ENCODE results near the gene HDAC2. TPM values are rescaled to one million over a fixed set of nuclear protein-coding genes. Genes with fewer than 3 reads are reported as not detected.

The HDAC2 gene
- total RNA-seq, 1 donor from 2014 or later: 153 TPM

DNA sequence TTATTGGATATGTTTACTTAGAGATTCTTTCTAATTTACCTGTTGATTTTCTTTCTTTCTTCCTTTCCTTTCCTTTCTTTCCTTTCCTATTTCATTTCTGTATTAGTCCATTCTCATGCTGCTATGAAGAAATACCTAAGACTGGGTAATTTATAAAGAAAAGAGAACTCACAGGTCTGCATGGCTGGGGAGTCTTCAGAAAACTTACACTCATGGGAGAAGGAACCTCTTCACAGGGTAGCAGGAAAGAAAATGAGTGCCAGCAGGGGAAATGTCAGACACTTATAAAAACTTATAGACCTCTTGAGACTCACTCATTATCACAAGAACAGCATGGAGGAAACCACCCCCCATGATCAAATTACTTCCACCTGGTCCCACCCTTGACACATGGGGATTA lies 40.8 kb downstream of the HDAC2 start:
- TF ChIP-seq, protein P1, sequence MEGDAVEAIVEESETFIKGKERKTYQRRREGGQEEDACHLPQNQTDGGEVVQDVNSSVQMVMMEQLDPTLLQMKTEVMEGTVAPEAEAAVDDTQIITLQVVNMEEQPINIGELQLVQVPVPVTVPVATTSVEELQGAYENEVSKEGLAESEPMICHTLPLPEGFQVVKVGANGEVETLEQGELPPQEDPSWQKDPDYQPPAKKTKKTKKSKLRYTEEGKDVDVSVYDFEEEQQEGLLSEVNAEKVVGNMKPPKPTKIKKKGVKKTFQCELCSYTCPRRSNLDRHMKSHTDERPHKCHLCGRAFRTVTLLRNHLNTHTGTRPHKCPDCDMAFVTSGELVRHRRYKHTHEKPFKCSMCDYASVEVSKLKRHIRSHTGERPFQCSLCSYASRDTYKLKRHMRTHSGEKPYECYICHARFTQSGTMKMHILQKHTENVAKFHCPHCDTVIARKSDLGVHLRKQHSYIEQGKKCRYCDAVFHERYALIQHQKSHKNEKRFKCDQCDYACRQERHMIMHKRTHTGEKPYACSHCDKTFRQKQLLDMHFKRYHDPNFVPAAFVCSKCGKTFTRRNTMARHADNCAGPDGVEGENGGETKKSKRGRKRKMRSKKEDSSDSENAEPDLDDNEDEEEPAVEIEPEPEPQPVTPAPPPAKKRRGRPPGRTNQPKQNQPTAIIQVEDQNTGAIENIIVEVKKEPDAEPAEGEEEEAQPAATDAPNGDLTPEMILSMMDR (IDR thresholded peaks at IDR 0.05): no peak
- H3K27me3 Mint-ChIP-seq (ENCODE audit: unreplicated experiment): no peaks in the 10 kb centered on the region
- no peak overlapping the region for H3K4me3 Mint-ChIP-seq (ENCODE audit: unreplicated experiment)
- peaks cover 43% of the 10 kb centered on the region for H3K36me3 Mint-ChIP-seq (ENCODE audit: unreplicated experiment)
- no peak overlapping the region for H3K27ac Mint-ChIP-seq (ENCODE audit: unreplicated experiment)
- peaks cover 13% of the 10 kb centered on the region for H3K4me1 Mint-ChIP-seq (ENCODE audit: unreplicated experiment)
- no peak for DNase-seq (ENCODE audit: extremely low spot score, unreplicated experiment)
- peaks cover 31% of the 10 kb centered on the region for H3K9me3 Mint-ChIP-seq (ENCODE audit: unreplicated experiment)

DNA sequence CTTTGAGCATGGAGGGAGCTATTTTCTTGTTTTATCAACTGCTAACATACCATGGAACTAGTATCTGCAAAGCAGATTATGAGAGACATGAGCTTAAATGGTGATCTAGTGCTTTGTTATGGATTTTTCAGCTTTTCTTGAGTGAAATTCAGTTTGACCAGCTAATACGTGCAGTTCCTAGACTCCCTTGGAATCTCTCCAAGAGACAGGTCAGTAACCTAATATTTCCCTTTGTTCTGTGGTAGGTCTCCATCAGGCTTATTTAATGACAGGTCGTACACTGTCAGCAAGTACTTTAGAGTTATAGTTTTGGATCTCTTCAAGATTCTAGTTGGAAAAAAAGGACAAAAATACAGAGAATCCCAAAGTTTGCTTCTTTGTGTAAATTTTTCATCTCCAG lies 43.9 kb downstream of the HDAC2 start:
- Mint-ChIP-seq H3K27ac (ENCODE audit: unreplicated experiment) (no peak overlapping the region), H3K4me3 (ENCODE audit: unreplicated experiment) (no peak overlapping the region), H3K9me3 (ENCODE audit: unreplicated experiment) (peaks cover 26% of the 10 kb centered on the region), H3K27me3 (ENCODE audit: unreplicated experiment) (no peaks in the 10 kb centered on the region), H3K4me1 (ENCODE audit: unreplicated experiment) (peaks cover 26% of the 10 kb centered on the region), H3K36me3 (ENCODE audit: unreplicated experiment) (peaks cover 25% of the 10 kb centered on the region)
- no peak for DNase-seq (ENCODE audit: extremely low spot score, unreplicated experiment)
- TF ChIP-seq, protein P1 (IDR thresholded peaks at IDR 0.05): no peak

DNA sequence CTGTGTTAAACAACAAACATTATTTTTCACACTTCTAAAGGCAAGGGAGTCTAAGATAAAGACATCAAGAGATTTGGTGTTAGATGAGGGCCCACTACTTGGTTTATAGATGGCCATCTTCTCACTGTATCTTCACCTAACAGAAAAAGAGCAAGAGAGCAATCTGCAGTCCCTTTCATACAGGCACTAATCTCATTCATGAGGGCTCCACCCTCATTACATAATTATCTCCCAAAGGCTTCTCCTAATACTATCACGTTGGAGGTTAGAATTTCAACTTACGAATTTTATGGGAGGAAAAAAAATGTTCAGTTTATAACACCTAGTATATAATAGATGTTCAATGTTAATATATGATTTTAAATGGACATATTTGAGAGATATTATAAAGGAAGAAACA lies 45.6 kb downstream of the HDAC2 start:
- Mint-ChIP-seq H3K27ac (ENCODE audit: unreplicated experiment) (no peak overlapping the region), H3K9me3 (ENCODE audit: unreplicated experiment) (peaks cover 26% of the 10 kb centered on the region), H3K36me3 (ENCODE audit: unreplicated experiment) (peaks cover 21% of the 10 kb centered on the region), H3K4me1 (ENCODE audit: unreplicated experiment) (peaks cover 26% of the 10 kb centered on the region), H3K4me3 (ENCODE audit: unreplicated experiment) (no peak overlapping the region), H3K27me3 (ENCODE audit: unreplicated experiment) (no peaks in the 10 kb centered on the region)
- DNase-seq (ENCODE audit: extremely low spot score, unreplicated experiment): no peak
- TF ChIP-seq, protein P1 (IDR thresholded peaks at IDR 0.05): no peak

DNA sequence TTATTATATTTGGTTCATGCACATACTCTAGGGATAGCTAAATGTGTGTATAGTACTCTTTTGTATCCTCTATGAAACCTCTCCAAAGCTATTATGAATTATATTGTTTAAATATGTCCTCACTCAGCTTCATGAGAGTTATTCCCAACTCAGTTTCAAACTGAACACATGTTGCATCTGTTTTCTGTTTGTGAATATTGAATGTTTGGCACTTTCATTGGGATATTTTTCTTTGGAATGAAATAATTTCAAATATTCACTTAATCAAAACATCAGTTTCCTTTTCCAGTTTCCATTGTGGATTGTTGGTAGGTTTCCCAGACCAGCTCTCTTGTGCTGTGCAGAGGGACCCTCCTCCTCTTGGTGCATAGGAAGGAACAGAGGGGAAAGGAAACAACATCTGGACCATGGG lies 46.6 kb downstream of the HDAC2 start:
- no peak for DNase-seq (ENCODE audit: extremely low spot score, unreplicated experiment)
- no peaks in the 10 kb centered on the region for H3K27me3 Mint-ChIP-seq (ENCODE audit: unreplicated experiment)
- H3K36me3 Mint-ChIP-seq (ENCODE audit: unreplicated experiment): peaks cover 12% of the 10 kb centered on the region
- no peak overlapping the region for H3K4me3 Mint-ChIP-seq (ENCODE audit: unreplicated experiment)
- peaks cover 26% of the 10 kb centered on the region for H3K4me1 Mint-ChIP-seq (ENCODE audit: unreplicated experiment)
- TF ChIP-seq, protein P1 (IDR thresholded peaks at IDR 0.05): no peak
- H3K27ac Mint-ChIP-seq (ENCODE audit: unreplicated experiment): peak overlapping the region; percentile 86
- H3K9me3 Mint-ChIP-seq (ENCODE audit: unreplicated experiment): peaks cover 16% of the 10 kb centered on the region

DNA sequence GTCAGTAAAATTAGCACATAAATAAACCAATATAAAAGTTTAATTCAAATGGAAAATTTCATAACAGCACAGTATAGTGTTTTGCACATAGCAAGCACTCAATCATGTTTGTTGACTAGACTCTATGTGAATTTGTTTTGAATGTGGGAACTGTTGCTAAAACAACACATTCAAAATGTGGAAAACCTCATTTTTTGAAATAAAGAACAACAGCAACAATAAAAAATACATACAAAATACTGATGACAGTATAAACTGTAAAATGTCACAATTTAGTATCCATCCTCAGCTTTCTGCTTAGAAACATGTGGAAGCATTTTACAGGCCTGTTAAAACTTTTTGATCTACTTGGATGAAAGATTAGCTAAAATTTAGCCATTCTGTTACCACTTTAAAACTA lies 47.4 kb downstream of the HDAC2 start:
- Mint-ChIP-seq H3K9me3 (ENCODE audit: unreplicated experiment) (peaks cover 10% of the 10 kb centered on the region), H3K27me3 (ENCODE audit: unreplicated experiment) (no peaks in the 10 kb centered on the region), H3K36me3 (ENCODE audit: unreplicated experiment) (peaks cover 7% of the 10 kb centered on the region), H3K27ac (ENCODE audit: unreplicated experiment) (peak overlapping the region; percentile 86), H3K4me1 (ENCODE audit: unreplicated experiment) (peaks cover 26% of the 10 kb centered on the region), H3K4me3 (ENCODE audit: unreplicated experiment) (no peak overlapping the region)
- TF ChIP-seq, protein P1 (IDR thresholded peaks at IDR 0.05): no peak
- DNase-seq (ENCODE audit: extremely low spot score, unreplicated experiment): no peak

All from osteocyte (in vitro differentiated cells).